Neural progenitor cell (in vitro differentiated cells): ENCODE data around the gene SH3D21.

Experiments used
- EZH2 ChIP-seq: fragments of 200-600 bp; sonication (generic); IDR thresholded peaks from 2 replicates; pipeline ENCODE4 v1.6.1; 2017; ENCODE audit warnings: antibody characterized with exemption, mild to moderate bottlenecking, moderate library complexity
- EZH2phosphoT487 ChIP-seq: fragments of 200-600 bp; sonication (generic); IDR thresholded peaks from 2 replicates; pipeline ENCODE4 v1.6.1; 2017; ENCODE audit warnings: antibody characterized with exemption
- TF ChIP-seq, protein P1 (sequence below): fragments of 200-600 bp; sonication (generic); IDR thresholded peaks from 2 replicates; pipeline ENCODE4 v1.5.1; 2017; ENCODE audit warnings: antibody characterized with exemption, mild to moderate bottlenecking

GRCh38 chr1:36257375-36257767 is 48.8 kb upstream of the SH3D21 start:
- TF ChIP-seq, protein P1, sequence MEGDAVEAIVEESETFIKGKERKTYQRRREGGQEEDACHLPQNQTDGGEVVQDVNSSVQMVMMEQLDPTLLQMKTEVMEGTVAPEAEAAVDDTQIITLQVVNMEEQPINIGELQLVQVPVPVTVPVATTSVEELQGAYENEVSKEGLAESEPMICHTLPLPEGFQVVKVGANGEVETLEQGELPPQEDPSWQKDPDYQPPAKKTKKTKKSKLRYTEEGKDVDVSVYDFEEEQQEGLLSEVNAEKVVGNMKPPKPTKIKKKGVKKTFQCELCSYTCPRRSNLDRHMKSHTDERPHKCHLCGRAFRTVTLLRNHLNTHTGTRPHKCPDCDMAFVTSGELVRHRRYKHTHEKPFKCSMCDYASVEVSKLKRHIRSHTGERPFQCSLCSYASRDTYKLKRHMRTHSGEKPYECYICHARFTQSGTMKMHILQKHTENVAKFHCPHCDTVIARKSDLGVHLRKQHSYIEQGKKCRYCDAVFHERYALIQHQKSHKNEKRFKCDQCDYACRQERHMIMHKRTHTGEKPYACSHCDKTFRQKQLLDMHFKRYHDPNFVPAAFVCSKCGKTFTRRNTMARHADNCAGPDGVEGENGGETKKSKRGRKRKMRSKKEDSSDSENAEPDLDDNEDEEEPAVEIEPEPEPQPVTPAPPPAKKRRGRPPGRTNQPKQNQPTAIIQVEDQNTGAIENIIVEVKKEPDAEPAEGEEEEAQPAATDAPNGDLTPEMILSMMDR, result no peak
- TF ChIP-seq EZH2 (no peak), EZH2phosphoT487 (no peak)
